Testis (tissue), 3 donors: ENCODE measurements around the gene CNN1. TPM values are rescaled to one million over a fixed set of nuclear protein-coding genes. Genes with fewer than 3 reads are reported as not detected.
"Not testable (repeated sequence)": the region's sequence is repeated elsewhere in the genome, so short reads cannot be mapped to it uniquely, and the experiment has no call there.

Experiments
- DNase-seq: peaks from one replicate; pipeline ENCODE4 v3.0.0-alpha.2; 2019
- H3K27ac ChIP-seq, 2 donors: fragments of 200-600 bp; sonication (generic); one replicate each; pipeline ENCODE4 v1.5.1; 2019
- H3K27me3 ChIP-seq: fragments of 200-600 bp; sonication (generic); one replicate; pipeline ENCODE4 v1.5.1; 2019
- H3K36me3 ChIP-seq: fragments of 200-600 bp; sonication (generic); one replicate; pipeline ENCODE4 v1.5.1; 2017; ENCODE audit warnings: low read depth; ENCODE audit errors: missing control alignments
- H3K4me1 ChIP-seq: fragments of 200-600 bp; sonication (generic); one replicate; pipeline ENCODE4 v1.5.1; 2019
- H3K4me3 ChIP-seq, 2 donors: fragments of 200-600 bp; sonication (generic); one replicate each; pipeline ENCODE4 v1.5.1; 2017 to 2019
- H3K9me3 ChIP-seq: fragments of 200-600 bp; sonication (generic); one replicate; pipeline ENCODE4 v1.5.1; 2017
- CTCF ChIP-seq, 3 experiments: fragments of 450-650 bp in 2 of 3; fragments of 200-600 bp in 1 of 3; sonication (generic) in 1 of 3; IDR thresholded peaks; one replicate each; pipeline ENCODE4 v1.5.1; 2016 to 2019; ENCODE audit warnings: antibody characterized with exemption in 3 of 3, mild to moderate bottlenecking in 2 of 3, moderate library complexity in 1 of 3
- POLR2A ChIP-seq: fragments of 450-650 bp; IDR thresholded peaks from one replicate; pipeline ENCODE4 v1.6.1; 2017; ENCODE audit warnings: antibody characterized with exemption, mild to moderate bottlenecking, moderate library complexity
- WGBS, 2 donors: methylation state at CpG; one replicate each; pipeline ENCODE4 v1.1.5; 2018; 5-methylcytosine and 5-hydroxymethylcytosine counted together
- intact Hi-C: fragments of 100-400 bp; cut with DNase I; formaldehyde crosslinking; loops from one replicate; pipeline ENCODE4 v1.15.1; 2023; ENCODE audit warnings: low total_unique reads
- microRNA-seq, 2 donors: library from miRNA; unstranded; fragments of <30 nt; microRNA quantifications; one replicate each; pipeline ENCODE4, GENCODE V29; 2016; ENCODE audit warnings: borderline number of aligned reads in 2 of 2, borderline replicate concordance in 1 of 2
- polyA plus RNA-seq: library from polyadenylated mRNA; stranded (reverse); fragments of 350-450 nt; fragmentation: Illumina TruSeq; extraction: RNeasy Lipid Tissue Mini Kit (QIAGEN cat#74804); gene quantifications from one replicate; pipeline ENCODE4 v1.2.3, GENCODE V29; 2014; ENCODE audit warnings: low read depth, low replicate concordance; ENCODE audit not compliant: insufficient read depth
- small RNA-seq, 2 donors: library from RNA; depleted of rRNA; stranded (forward); fragments of <200 nt; gene quantifications; one replicate each; pipeline ENCODE3, GENCODE V24; 2016
- total RNA-seq, 2 donors: library from RNA; depleted of rRNA; stranded (reverse); fragments of >200 nt; gene quantifications; one replicate each; pipeline ENCODE4 v1.2.3, GENCODE V29; 2016

Gene CNN1
- total and polyA plus RNA-seq, 3 donors from 2014 or later, result 130 to 218 (median 151) TPM

- TF ChIP-seq POLR2A (no peak), CTCF (IDR thresholded peaks at IDR 0.05) (no peak)
- no peaks in the 10 kb centered on the region for H3K9me3 ChIP-seq
- intact Hi-C loops, result no loop called here
- no peak overlapping the region for H3K27ac ChIP-seq
- no peak for DNase-seq
- 41 to 65% methylated on average over 10 of the region's 10 CpGs for WGBS, 2 donors
- H3K36me3 ChIP-seq, result no peaks in the 10 kb centered on the region
- H3K27me3 ChIP-seq, result no peaks in the 10 kb centered on the region
- H3K4me3 ChIP-seq, result no peak overlapping the region
- peaks cover 3% of the 10 kb centered on the region for H3K4me1 ChIP-seq
These were observed 57.5 kb downstream of the CNN1 start for GRCh38 chr19:11596156-11596555.

- WGBS, 2 donors, result 0% methylated on average over 23 to 67 of the region's 67 CpGs
- intact Hi-C loops, result no loop called here
- Histone ChIP-seq H3K4me1 (peaks cover 3% of the 10 kb centered on the region), H3K36me3 (no peaks in the 10 kb centered on the region), H3K27me3 (no peaks in the 10 kb centered on the region), H3K27ac (peak within 1 kb of the TSS; percentile 83 to 88), H3K4me3 (peak within 1 kb of the TSS; percentile 73 to 76), H3K9me3 (no peaks in the 10 kb centered on the region)
- DNase-seq, result peak; percentile 100
- peak; percentile 96 for TF ChIP-seq POLR2A
- peak in 2 of 3 experiments; percentile 29 to 31 for TF ChIP-seq CTCF (IDR thresholded peaks at IDR 0.05)
These were observed 58.8 kb downstream of the CNN1 start, which contains the start of gene ZNF627 for GRCh38 chr19:11597202-11598102. Gene ZNF627 (plus strand): TSS chr19:11597483. CDS start chr19:11597628, 145 bp downstream.

GRCh38 chr19:11598103-11598483 lies 59.4 kb downstream of the CNN1 start:
- no peak for DNase-seq

GRCh38 chr19:11598746-11599145 lies 60.1 kb downstream of the CNN1 start:
- DNase-seq, result no peak
- 92 to 100% methylated on average over 2 of the region's 2 CpGs for WGBS, 2 donors

More at GRCh38 chr19:11598103-11598483, 59.4 kb downstream of the CNN1 start:
- intact Hi-C loops, result no loop called here
- H3K27me3 ChIP-seq, result no peaks in the 10 kb centered on the region
- H3K9me3 ChIP-seq, result no peaks in the 10 kb centered on the region
- TF ChIP-seq CTCF (IDR thresholded peaks at IDR 0.05), result no peak
- TF ChIP-seq POLR2A, result no peak
- peak overlapping the region; percentile 83 to 88 for H3K27ac ChIP-seq
- 33 to 54% methylated on average over 10 of the region's 10 CpGs for WGBS, 2 donors
- peak overlapping the region; percentile 73 to 76 for H3K4me3 ChIP-seq
- H3K36me3 ChIP-seq, result no peaks in the 10 kb centered on the region
- peaks cover 3% of the 10 kb centered on the region for H3K4me1 ChIP-seq

GRCh38 chr19:11599704-11600103 lies 61.1 kb downstream of the CNN1 start:
- H3K27ac ChIP-seq, H3K27me3 ChIP-seq, DNase-seq, H3K4me1 ChIP-seq, intact Hi-C loops, H3K4me3 ChIP-seq, H3K9me3 ChIP-seq, H3K36me3 ChIP-seq: not testable (repeated sequence)
- WGBS, 2 donors, result 95% methylated on average over 8 of the region's 8 CpGs

More at GRCh38 chr19:11598746-11599145, 60.1 kb downstream of the CNN1 start:
- H3K4me1 ChIP-seq, result peaks cover 3% of the 10 kb centered on the region
- H3K4me3 ChIP-seq, result no peak overlapping the region
- no peaks in the 10 kb centered on the region for H3K27me3 ChIP-seq
- H3K36me3 ChIP-seq, result no peaks in the 10 kb centered on the region
- intact Hi-C loops, result no loop called here
- no peaks in the 10 kb centered on the region for H3K9me3 ChIP-seq
- TF ChIP-seq POLR2A (no peak), CTCF (IDR thresholded peaks at IDR 0.05) (no peak)
- H3K27ac ChIP-seq, result no peak overlapping the region

Small RNAs within 50 kb of the gene (microRNA-seq; reads per million reads assigned to microRNA genes)
- 0 reads per million in 2 donors for gene MIR7974

Small RNAs within 50 kb of the gene (small RNA-seq; reads per million reads assigned to genes)
- gene MIR7974 (0.55 to 0.66 reads per million in 2 donors), gene RN7SL833P (0 to 0.38 reads per million in 2 donors)

Other genes starting within 250 kb of the CNN1 start
- gene TSPAN16, start 242.7 kb upstream of the CNN1 start, total RNA-seq, result 100 to 1,000 TPM in 1 of 2 donors, 10 to 100 TPM in 1; 42.5 to 137 TPM
- 180 TPM for gene TSPAN16, start 242.7 kb upstream of the CNN1 start, polyA plus RNA-seq
- gene RAB3D, start 199.2 kb upstream of the CNN1 start, total RNA-seq, result 1 to 10 TPM; 6.7 to 9.8 TPM
- 4.5 TPM for gene RAB3D, start 199.2 kb upstream of the CNN1 start, polyA plus RNA-seq
- 100 to 1,000 TPM; 174 to 213 TPM for gene TMEM205, start 192.6 kb upstream of the CNN1 start, total RNA-seq
- gene TMEM205, start 192.6 kb upstream of the CNN1 start, polyA plus RNA-seq, result 132 TPM
- 10 to 100 TPM; 41.3 to 59.8 TPM for gene CCDC159, start 192.3 kb upstream of the CNN1 start, total RNA-seq
- 99.0 TPM for gene CCDC159, start 192.3 kb upstream of the CNN1 start, polyA plus RNA-seq
- 10 to 100 TPM; 27.1 to 28.9 TPM for gene PLPPR2, start 183.4 kb upstream of the CNN1 start, total RNA-seq
- gene PLPPR2, start 183.4 kb upstream of the CNN1 start, polyA plus RNA-seq, result 20.3 TPM
- 1 to 10 TPM; 6.5 to 7.0 TPM for gene SWSAP1, start 164.2 kb upstream of the CNN1 start, total RNA-seq
- gene SWSAP1, start 164.2 kb upstream of the CNN1 start, polyA plus RNA-seq, result 4.9 TPM
- 1 to 10 TPM; 5.7 to 7.6 TPM for gene EPOR, start 154.5 kb upstream of the CNN1 start, total RNA-seq
- gene EPOR, start 154.5 kb upstream of the CNN1 start, polyA plus RNA-seq, result 4.3 TPM
- gene RGL3, start 119.5 kb upstream of the CNN1 start, total RNA-seq, result 1 to 10 TPM; 3.1 to 3.6 TPM
- gene RGL3, start 119.5 kb upstream of the CNN1 start, polyA plus RNA-seq, result 5.5 TPM
- gene ODAD3, start 103.7 kb upstream of the CNN1 start, total RNA-seq, result 10 to 100 TPM in 1 of 2 donors, 1 to 10 TPM in 1; 9.7 to 14.8 TPM
- gene ODAD3, start 103.7 kb upstream of the CNN1 start, polyA plus RNA-seq, result 18.3 TPM
- gene PRKCSH, start 103.2 kb upstream of the CNN1 start, total RNA-seq, result 100 to 1,000 TPM; 214 to 256 TPM
- 266 TPM for gene PRKCSH, start 103.2 kb upstream of the CNN1 start, polyA plus RNA-seq
- 1 to 10 TPM; 6.1 to 7.5 TPM for gene ELAVL3, start 57.8 kb upstream of the CNN1 start, total RNA-seq
- 0.74 TPM for gene ELAVL3, start 57.8 kb upstream of the CNN1 start, polyA plus RNA-seq
- 10 to 100 TPM; 36.8 to 53.3 TPM for gene ZNF653, start 33.0 kb upstream of the CNN1 start, total RNA-seq
- gene ZNF653, start 33.0 kb upstream of the CNN1 start, polyA plus RNA-seq, result 45.9 TPM
- gene ECSIT, start 9.7 kb upstream of the CNN1 start, total RNA-seq, result 10 to 100 TPM; 45.4 to 58.7 TPM
- 28.9 TPM for gene ECSIT, start 9.7 kb upstream of the CNN1 start, polyA plus RNA-seq
- gene ELOF1, start 20.4 kb downstream of the CNN1 start, total RNA-seq, result 100 to 1,000 TPM; 131 to 184 TPM
- gene ELOF1, start 20.4 kb downstream of the CNN1 start, polyA plus RNA-seq, result 262 TPM
- gene ACP5, start 38.8 kb downstream of the CNN1 start, total RNA-seq, result 1 to 10 TPM; 4.2 to 6.8 TPM
- gene ACP5, start 38.8 kb downstream of the CNN1 start, polyA plus RNA-seq, result 20.5 TPM
- 10 to 100 TPM; 15.5 to 17.2 TPM for gene ZNF627, start 58.6 kb downstream of the CNN1 start, total RNA-seq
- gene ZNF627, start 58.6 kb downstream of the CNN1 start, polyA plus RNA-seq, result 16.7 TPM
- 1 to 10 TPM; 2.1 to 5.2 TPM for gene ZNF823, start 200.1 kb downstream of the CNN1 start, total RNA-seq
- 1.6 TPM for gene ZNF823, start 200.1 kb downstream of the CNN1 start, polyA plus RNA-seq
- 10 to 100 TPM; 11.6 to 13.8 TPM for gene ZNF441, start 228.1 kb downstream of the CNN1 start, total RNA-seq
- gene ZNF441, start 228.1 kb downstream of the CNN1 start, polyA plus RNA-seq, result 2.4 TPM